ENCODE results near the gene HSD17B12.
"Not testable (repeated sequence)": the region's sequence is repeated elsewhere in the genome, so short reads cannot be mapped to it uniquely, and the experiment has no call there.

DNA sequence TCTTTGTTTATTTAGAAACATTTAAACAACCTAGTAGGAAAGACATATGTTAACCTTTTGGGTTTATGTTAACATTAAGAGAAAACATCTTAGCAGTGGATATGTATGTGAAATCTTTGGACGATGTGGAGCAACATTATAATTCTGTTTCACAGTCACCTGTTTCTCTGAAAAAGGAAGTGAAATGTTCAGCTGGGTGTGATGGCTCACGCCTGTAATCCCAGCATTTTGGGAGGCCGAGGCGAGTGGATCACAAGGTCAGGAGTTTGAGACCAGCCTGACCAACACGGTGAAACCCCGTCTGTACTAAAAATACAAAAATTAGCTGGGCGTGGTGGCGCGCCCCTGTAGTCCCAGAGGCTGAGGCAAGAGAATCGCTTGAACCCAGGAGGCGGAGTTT lies 1.5 kb downstream of the HSD17B12 start:
- TF ChIP-seq, protein P1, sequence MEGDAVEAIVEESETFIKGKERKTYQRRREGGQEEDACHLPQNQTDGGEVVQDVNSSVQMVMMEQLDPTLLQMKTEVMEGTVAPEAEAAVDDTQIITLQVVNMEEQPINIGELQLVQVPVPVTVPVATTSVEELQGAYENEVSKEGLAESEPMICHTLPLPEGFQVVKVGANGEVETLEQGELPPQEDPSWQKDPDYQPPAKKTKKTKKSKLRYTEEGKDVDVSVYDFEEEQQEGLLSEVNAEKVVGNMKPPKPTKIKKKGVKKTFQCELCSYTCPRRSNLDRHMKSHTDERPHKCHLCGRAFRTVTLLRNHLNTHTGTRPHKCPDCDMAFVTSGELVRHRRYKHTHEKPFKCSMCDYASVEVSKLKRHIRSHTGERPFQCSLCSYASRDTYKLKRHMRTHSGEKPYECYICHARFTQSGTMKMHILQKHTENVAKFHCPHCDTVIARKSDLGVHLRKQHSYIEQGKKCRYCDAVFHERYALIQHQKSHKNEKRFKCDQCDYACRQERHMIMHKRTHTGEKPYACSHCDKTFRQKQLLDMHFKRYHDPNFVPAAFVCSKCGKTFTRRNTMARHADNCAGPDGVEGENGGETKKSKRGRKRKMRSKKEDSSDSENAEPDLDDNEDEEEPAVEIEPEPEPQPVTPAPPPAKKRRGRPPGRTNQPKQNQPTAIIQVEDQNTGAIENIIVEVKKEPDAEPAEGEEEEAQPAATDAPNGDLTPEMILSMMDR (conservative IDR thresholded peaks at IDR 0.05): not testable (repeated sequence)
- not testable (repeated sequence) for TF ChIP-seq ZFX (IDR thresholded peaks at IDR 0.05)

Measured in C4-2B (cell line).